Activated CD8-positive, alpha-beta memory T cell treated with anti-CD3 and anti-CD28 coated beads, Interleukin-2, amount 50 U/mL, for 4 hours (primary cell): ENCODE data around the gene SLC17A7.

Experiments used
- DNase-seq: peaks from one replicate; pipeline ENCODE4 v3.0.0-alpha.2; 2020

The SLC17A7 gene

DNA sequence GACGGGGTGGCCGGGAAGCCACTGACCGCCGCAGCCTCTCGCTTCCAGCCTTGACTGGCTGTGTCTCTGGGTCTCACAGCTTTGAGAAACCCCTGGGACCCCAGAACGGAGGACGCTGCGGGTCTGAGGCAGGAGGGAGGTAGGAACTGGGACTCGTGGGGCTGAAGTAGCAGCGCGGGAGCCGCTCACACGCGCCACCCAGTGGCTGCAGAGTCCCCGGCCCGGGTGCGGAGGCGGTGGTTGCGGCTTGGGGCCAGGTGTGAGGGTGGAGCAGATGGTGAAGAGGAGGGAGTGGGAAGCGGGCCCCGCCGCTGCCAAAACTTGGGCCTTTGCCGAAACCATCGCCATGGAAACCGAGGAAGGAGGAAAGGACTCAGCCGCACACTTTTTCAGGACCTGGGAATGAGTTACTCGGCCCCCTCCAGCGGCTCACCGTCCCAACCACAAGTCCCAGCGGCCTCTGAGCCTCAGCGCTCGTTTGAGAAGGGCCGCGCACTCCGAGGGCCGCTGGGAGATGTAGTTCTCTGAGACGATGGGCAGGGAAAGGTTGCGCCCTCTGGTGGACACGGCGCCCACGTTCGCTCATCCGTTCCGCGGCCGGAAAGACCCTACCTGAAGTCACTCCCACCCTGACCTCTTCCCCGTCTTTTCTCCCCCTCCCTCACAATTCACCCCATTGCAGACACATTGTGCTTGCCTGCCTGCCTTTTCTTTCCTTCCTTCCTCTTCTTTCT, 2.2 kb upstream of the SLC17A7 start:
- DNase-seq: peak; percentile 93

DNA sequence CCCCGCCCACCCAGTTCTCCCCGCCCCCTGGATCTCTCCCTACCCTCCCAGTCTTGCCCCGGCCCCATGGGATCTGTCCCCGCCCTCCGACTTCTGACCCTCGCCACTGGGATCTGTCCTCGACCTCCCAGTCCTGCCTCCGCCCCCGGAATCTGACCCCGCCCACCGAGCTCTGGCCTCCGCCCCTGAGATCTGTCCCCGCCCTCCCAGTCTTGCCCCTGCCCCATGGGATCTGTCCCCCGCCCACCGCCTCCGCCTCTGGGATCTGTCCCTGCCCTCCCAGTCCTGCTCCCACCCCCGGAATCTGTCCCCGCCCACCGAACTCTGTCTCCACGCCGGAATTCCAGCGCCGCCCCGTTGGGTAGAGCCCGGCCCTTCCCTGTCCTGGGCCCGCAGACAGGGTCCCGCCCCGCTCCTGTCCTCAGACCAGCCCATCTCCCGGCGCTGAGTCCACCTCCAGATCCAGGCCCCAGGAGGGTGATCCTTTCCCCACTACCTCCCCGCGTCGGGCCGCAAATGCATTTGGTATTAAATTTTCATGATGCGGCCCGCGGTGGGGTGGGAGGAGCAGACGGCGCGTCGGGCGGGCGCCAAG, 1.5 kb upstream of the SLC17A7 start:
- peak; percentile 55 for DNase-seq

DNA sequence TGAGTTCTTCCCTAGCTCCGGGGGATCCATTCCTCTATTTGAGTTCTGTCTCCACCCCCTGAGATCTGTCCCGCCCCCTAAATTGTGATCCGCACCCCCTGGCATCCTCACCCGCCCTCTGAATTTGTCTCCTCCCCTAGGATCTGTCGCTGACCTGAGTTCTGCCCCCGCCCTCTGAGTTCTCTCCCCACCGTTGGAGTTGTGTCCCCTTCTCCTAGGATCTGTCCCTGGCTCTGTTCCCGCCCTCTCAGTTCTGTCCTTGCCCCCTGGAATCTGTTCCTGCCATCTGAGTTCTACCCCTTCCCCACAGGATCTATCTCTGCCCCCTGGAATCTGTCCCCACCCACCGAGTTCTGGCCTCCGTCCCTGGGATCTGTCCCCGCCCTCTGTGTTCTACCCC, 1.0 kb upstream of the SLC17A7 start:
- DNase-seq: no peak

DNA sequence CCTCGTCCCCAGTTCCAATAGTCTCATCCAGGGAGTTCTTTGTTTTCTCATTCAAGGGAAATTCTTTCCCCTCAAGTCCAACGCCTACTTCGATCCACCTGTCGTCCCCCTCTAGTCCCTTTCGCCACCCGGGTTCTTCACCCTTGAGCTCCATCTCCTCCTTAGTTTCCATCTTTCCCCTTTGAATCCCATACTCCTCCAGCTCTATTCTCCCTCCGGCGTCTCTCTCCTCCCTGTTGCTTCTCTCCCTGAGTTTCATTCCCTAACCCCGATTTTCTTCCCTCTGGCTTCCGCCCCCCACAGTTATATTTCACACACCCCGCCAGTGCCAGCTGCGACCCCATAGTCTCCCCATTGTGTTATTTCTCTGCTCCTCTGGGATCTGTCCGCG, 628 bp upstream of the SLC17A7 start:
- DNase-seq: no peak

DNA sequence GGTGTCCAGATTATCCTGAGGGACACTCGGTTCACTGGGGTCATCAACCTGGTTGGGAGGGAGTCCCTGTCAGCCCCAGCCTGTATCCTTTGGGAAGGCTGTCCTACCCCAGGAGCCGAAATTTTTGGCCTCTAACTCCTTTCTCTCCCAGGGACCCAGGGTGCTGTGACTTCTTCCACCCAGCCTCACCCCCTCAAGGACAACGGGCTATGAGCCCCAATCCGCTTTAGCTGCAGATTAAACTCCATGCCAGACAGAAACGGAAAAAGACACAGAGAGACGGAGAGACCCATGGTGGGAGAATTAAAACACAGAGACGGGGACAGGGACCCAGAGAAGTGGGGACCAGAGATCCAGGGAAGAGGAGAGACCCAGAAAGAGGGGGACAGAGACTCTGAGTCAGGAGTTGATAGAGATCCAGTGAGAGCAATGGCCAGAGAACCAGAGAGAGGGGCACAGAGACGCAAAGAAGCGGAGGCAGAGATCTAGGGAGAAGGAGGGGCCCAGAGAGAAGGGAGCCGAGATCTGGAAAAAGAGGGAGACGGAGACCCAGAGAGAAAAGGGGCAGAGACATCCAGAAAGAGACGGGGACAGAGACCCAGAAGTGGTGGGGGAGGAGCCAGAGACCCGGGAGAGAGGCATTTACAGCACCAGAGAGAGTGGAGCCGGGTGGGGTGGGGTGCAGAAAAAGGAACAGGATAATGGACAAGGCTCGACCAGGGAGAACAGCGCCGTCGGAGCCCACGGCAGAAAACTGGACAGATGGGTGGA, 703 bp downstream of the SLC17A7 start:
- DNase-seq: no peak

DNA sequence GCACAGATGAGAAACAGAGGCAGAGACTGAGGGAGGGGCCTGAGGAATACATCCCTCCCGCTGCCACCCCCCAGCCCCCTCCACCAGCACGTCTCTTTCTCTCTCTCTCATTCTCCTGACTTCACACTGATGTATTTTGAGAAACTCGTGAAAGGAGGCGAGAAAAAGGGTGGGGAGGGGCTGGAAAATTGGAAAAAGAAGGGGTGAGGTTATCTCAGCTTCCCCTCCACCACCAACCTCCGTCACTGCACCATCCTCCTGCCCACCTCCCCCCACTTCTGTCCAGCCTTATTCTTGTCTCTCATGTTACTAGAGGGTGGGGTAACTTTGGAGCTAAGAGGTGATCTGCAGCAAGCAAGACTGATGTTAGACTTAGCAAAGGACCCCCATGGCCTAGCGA, 1.5 kb downstream of the SLC17A7 start:
- no peak for DNase-seq

DNA sequence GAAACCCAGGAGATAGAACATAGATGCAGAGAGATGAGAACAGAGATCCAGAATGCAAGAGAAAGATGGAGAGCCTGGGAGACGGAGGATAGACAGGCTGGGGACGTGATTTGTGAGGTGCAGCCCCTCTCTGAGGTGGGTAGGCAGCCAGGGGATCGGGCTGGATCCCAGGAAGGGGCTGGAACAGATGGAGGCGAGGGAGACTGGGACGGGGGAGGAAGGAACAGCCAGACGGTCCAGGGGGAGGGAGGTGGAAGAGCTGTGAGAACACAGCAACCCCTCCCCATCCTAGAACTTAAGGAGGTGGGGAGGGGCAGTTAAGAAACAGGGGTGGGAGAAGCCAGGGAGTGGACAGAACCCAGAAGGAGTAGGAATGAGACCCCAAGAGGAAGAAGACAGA, 3.1 kb downstream of the SLC17A7 start:
- DNase-seq: no peak

DNA sequence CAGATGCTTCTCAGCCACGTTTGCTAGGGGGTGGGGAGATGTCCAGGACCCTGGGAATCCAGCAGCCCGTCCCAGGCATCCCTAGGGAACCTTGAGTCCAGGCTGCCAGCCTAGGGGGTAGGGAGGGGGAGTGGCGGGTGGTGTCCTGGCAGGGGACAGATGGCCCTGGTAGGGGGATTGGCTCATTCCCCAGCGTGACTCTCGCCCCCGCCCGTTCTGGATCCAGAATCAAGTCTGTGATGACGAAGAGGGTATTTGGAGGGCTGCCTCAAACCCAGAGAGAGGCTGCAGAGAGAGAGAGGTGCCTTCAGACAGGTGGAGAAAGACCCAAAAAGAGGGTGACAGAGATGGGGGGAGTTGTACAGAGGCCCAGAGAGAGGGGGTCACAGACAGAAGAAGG, 4.1 kb downstream of the SLC17A7 start:
- DNase-seq: no peak

DNA sequence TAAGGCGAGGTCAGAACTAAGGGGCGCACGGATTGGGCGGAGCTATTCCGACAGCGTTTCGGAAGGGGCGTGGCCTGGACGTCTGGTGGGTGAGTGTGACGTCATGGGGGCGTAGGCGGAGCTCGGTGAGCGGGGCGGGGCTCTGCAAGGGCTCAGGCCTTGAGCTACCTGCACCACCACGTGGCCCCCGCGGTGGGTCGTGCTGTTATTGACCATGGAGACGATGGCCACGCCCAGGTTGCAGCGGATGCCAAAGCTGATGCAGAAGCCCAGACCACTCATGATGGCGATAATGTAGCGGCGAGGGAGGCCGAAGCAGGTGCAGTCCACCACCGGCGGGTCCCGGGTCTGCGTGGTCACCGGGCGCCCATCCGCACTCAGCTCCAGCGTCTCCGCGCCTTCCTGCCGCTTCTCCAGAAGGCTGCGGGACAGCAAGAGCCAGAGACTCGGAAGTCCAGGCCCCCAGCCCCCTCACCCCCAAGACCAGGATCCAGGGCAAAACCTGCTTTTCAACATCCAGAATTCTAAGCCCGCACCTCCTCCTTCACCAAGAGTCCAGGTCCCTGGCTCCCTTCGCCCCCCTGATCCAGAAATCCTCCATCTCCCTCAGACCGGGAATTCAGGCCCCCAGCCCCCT, 4.8 kb downstream of the SLC17A7 start:
- DNase-seq: peak; percentile 60

DNA sequence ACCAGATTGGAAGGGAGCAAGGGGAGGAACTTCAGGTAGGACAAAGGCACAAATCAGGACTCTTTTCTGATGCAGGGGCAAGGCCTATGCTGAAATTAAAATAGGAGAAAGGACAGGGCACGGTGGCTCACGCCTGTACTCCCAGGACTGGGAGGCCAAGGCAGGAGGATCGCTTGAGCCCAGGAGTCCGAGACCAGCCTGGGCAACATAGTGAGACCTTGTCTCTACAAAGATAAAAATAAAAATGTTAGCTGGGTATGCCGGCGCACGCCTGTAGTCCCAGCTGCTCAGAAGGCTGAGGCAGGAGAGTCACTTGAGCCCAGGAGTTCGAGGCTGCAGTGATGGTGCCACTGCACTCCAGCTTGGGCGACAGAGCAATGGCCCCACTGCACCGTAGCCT, 5.7 kb downstream of the SLC17A7 start:
- DNase-seq: no peak

DNA sequence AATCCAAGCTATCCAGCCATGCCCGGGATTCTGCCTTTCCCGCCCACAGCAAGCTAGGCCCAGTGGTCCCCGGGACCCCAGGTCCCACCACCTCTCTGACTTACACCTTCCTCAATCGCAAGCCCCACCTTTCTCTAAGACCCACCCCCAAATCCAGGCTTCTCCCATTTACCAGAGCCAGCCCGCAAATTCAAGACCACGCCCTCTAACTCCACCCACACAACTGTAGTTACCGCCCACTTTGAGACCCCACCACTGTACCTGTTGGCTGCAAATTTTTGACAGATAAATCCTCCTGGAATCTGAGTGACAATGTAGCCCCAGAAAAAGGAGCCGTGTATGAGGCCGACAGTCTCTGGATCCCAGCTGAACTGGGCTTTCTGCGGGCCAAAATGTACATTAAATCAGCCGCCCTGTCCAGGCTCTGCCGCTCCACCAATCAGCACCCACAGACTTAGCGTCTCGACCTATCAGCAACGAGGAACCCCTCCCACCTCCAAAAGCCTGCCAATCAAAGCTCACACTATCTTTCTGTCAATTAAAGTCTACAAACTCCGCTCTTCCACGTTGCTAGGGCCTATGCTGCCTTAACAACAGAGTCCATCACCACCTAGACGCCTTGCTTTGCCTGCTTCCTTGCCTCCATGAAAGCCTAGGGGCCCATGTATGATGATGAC, 6.3 kb downstream of the SLC17A7 start:
- no peak for DNase-seq

DNA sequence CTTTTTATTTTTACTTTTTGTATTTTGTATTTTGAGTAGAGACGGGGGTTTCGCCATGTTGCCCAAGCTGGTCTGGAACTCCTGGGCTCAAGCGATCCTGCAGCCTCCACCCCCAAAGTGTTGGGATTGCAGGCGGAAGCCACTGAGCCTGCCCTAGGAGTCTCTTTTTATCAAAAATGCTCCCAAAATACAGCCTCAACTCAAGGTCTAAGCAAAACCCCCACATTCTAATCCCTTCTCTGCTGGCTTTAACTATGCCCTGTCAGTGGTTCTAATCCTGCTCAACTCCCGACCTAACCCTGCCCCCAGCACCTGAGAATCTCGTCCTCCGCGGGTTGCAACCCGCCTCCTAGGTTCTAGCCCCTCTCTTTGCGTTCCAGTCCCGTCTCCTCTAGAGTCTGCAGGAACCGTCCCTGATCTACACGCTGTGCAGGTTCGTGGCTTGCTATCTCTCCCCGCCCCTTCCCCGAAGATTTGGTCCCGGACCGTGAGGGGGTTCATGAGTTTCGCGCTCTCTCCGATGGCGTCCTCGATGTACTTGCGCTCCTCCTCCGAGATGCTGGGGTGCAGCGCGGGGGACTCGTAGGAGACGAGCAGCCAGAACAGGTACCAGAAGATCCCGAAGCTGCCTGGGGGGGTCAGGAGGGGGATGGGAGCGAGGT, 8.0 kb downstream of the SLC17A7 start:
- DNase-seq: no peak

DNA sequence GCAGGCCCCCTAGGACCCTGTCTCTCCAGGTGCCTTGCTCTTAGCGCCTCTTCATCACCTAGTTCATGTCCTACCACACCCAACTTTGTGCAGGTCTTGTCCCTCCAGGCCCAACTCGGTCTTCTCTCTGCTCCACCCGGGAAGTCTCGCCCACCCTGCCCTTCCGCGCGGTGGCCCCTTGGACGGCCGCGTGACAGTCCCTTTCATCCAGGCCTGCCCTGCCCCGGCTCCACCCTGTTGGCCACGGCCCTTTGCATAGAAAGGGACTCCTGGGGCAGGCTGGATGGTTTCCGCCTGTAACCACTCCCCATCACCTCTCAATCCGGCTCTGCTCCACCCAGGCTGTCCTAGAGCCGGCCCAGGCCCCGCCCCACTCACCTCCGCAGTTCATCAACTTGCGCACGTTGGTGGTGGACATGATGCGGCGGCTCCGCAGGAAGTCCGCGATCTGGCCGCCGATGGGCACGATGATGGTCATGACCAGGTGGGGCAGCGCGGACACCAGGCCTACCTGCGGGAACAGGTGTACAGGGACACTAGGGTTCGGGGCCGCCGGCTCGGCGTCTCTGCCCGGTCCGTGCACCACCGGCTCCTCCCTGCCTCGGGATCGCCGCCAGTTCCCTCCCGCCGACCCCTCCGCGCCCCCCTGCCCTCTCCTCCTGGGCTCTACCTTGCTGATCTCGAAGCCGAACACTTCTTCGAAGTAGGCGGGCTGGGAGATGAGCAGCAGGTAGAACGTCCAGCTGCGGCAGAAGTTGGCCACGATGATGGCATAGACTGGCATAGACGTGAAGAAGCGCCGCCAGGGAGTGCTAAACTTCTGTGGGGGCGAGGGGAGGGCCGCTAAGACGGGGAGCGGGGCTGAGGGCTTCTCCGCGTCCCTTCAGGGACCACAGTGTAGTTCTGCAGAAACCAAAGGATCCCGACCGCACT, 8.9 kb downstream of the SLC17A7 start:
- DNase-seq: no peak

DNA sequence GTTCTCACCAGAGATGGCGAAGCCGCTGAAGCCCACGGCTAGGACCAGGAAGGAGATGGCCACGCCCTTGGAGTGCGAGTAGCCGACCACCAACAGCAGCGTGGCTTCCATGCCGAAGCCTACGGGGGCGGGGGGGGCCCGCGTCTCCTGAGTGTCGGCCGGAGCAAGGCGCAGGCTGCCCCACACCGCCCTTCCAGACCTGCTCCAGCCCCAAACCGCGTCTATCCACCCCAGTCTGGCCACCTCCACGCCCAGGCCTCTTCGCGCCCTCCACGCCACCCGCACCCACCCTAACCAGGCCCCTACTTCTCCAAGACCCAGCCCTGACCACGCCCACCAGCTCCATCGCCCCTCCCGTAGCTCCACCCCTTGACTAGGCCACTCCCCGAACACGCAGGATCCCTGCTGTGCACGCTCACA, 10.0 kb downstream of the SLC17A7 start:
- DNase-seq: no peak

DNA sequence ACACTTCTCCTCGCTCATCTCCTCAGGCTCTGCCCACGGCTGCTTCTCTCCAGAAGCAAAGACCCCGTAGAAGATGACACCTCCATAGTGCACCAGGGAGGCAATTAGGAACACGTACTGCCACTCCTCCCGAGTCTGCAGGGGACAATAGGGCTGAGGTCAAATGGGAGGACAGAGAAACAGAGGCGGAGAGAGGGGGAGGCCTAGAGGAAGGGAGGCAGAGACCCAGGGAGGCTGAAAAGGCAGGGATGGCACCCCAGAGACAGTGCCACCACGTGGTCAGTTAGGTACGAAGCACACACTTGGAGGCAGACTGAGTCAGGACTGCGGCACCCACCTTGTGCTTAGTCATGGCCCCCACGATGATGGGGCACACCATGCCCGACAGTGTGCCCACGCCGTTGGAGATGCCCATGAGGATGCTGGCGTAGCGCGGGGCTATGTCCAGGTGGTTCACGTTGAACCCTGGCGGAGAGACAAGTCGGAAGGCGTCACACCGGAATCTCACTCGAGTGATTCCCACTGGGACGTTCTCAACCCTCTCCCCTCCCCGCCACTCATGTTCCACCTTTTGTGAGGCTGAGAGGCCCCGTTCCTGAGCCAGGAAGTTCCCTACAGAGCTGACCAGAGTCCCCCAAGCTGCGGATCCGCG, 10.5 kb downstream of the SLC17A7 start:
- no peak for DNase-seq

DNA sequence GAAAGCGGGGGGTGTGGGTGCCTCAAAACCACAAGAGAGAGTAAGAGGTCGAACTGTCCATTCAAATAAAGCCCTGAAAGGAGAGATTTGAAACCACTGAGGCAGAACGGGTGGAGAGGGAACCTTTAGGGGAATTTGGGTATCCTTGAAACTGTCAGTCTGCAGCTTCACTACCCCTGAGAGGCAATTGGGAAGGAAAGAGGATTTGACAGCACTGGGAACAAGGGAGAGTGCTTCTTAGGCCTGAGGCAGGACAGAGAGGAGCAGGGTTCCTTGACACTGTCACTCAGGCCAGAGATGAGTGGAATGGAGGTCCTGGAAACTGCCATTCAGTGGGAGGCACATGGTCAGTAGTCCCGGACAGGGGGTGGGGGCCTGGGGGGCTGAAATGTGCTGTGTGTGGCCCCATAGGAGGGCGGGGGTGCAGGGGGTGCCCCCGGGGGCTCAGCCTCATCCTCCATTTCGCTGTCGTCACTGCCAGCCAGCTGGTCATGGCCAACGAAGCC, 11.1 kb downstream of the SLC17A7 start:
- DNase-seq: no peak

DNA sequence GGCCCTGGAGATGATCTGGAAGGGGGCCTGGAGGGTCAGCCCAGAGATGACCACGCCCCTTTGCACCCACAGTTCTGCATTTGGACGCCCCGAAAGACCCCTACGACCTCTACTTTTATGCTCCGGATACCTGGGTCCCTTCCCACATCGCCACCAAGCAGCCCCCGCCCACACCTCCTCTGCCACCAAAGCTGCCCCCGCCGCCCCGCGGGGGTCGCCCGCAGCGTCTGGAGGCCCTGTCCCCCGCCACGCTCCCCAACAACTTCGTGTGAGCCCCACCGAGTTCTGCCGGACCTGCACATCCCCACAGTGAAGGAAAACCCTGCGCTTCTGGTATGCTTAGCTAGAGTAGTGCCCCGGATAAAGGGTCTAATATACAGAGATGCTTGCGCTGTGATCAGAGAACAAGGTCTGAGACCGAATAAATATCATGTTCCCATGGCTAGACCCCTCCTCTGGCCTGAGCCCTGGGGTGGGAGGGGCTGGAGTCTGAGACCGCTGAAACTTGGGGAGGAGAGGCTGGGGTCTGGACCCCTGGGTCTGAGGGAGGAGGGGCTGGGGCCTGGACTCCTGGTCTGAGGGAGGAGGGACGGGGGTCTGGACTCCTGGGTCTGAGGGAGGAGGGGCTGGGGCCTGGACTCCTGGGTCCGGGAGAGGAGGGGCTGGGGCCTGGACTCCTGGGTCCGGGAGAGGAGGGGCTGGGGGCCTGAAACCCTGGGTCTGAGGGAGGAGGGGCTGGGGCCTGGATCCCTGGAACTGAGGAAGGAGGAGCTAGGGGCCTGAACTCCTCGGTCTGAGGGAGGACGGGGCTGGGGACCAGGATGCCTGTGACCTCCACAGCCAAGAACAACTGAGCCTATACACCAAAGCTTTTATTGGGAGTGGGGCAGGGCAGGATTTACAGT, 12.5 kb downstream of the SLC17A7 start:
- no peak for DNase-seq

DNA sequence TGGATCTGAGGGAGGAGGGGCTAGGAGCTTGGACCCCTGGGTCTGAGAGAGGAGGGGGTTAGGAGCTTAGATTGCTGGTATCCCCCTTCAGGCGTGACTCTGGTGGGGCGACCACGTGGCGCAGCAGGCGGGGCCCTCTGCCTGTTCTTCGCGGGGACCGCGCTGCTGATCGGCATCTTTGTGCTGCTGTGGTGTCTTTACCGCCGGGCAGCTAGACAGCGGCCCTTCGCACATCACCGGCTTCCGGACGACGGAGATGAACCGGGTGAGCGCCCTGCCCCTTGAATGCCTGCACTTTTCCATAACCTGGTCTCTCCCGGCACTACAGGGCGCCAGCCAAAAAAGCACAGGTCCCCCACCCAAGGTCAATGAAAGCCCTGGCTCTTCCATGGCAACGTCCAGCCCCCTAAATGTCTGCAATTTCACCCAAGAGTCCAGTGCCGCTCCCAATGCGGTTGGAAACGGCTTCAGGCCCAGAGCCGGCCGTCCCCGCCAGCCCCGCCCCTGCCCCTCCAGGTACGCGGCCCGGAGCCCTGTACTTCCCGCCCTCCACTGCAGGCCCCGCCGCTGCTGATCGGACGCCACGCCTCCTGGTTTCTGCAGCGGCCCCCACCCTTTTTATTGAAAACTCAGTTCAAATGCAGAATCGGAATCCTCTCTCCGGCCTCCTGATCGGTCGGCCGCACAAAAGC, 13.3 kb downstream of the SLC17A7 start:
- peak; percentile 40 for DNase-seq

DNA sequence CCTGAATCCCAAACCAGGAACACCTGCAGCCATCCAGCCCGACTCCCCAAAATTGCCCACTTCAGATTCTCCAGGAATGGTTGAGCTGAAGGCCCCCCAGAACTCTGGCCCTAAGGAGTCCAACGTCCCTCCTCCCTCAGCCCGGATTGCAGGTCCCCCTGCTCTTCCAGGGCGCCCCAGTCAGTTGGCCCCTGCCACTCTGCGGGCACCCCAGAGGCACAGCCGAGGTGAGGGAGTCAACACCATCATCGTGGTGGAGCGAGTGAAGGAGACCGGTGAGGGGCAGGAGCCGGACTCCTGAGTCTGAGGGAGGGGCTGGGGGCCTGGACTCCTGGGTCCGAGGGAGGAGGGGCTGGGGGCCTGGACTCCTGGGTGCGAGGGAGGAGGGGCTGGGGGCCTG, 14.0 kb downstream of the SLC17A7 start:
- DNase-seq: no peak
